ENCODE results near the gene CCDC50. TPM values are rescaled to one million over a fixed set of nuclear protein-coding genes. Genes with fewer than 3 reads are reported as not detected.

The CCDC50 gene
- total RNA-seq = 122 and 134 TPM in 2 replicates

- H3K4me3 ChIP-seq (ENCODE audit: low read depth, low read length) = peak within 1 kb of the TSS; percentile 81
- DNase-seq (ENCODE audit: low read depth) = no peak
- no peak for TF ChIP-seq CTCF (conservative IDR thresholded peaks at IDR 0.05; ENCODE audit: low read depth, low read length)
These were observed at the start of gene CCDC50 for GRCh38 chr3:191328962-191329653. Gene CCDC50, plus strand, starts transcription at chr3:191329394. Its CDS starts 281 bp downstream, at chr3:191329675.

- H3K4me3 ChIP-seq (ENCODE audit: low read depth, low read length) = no peak overlapping the region
- no peak for TF ChIP-seq CTCF (conservative IDR thresholded peaks at IDR 0.05; ENCODE audit: low read depth, low read length)
- DNase-seq (ENCODE audit: low read depth) = no peak
These were observed 49.1 kb upstream of the CCDC50 start for GRCh38 chr3:191280111-191280510.

GRCh38 chr3:191280882-191281281 lies 48.3 kb upstream of the CCDC50 start:
- no peak overlapping the region for H3K4me3 ChIP-seq (ENCODE audit: low read depth, low read length)
- no peak for DNase-seq (ENCODE audit: low read depth)
- no peak for TF ChIP-seq CTCF (conservative IDR thresholded peaks at IDR 0.05; ENCODE audit: low read depth, low read length)

GRCh38 chr3:191282251-191283185 lies 46.7 kb upstream of the CCDC50 start:
- no peak for TF ChIP-seq CTCF (conservative IDR thresholded peaks at IDR 0.05; ENCODE audit: low read depth, low read length)
- no peak overlapping the region for H3K4me3 ChIP-seq (ENCODE audit: low read depth, low read length)
- no peak for DNase-seq (ENCODE audit: low read depth)

- TF ChIP-seq CTCF (conservative IDR thresholded peaks at IDR 0.05; ENCODE audit: low read depth, low read length) = no peak
- H3K4me3 ChIP-seq (ENCODE audit: low read depth, low read length) = no peak overlapping the region
- DNase-seq (ENCODE audit: low read depth) = no peak
These were observed 45.8 kb upstream of the CCDC50 start for GRCh38 chr3:191283400-191283799.

GRCh38 chr3:191290311-191291025 lies 38.7 kb upstream of the CCDC50 start:
- TF ChIP-seq CTCF (conservative IDR thresholded peaks at IDR 0.05; ENCODE audit: low read depth, low read length) = no peak
- DNase-seq (ENCODE audit: low read depth) = no peak
- H3K4me3 ChIP-seq (ENCODE audit: low read depth, low read length) = no peak overlapping the region

Data from epithelial cell of proximal tubule (primary cell).